Measurements from ENCODE around the gene BST1.
A peak's percentile ranks its signal among the peaks of the same experiment; 100 is the strongest.

Gene BST1

GRCh38 chr4:15714646-15715435 lies 12.0 kb downstream of the BST1 start:
- H3K4me3 ChIP-seq (ENCODE audit: control insufficient read depth, low read depth, low read length), result no peak overlapping the region
- peak; percentile 31 for DNase-seq (ENCODE audit: low read depth)
- TF ChIP-seq CTCF (conservative IDR thresholded peaks at IDR 0.05; ENCODE audit: control insufficient read depth, insufficient read depth, low read depth, low read length), result no peak

GRCh38 chr4:15716115-15716514 lies 13.2 kb downstream of the BST1 start:
- no peak for DNase-seq (ENCODE audit: low read depth)
- no peak overlapping the region for H3K4me3 ChIP-seq (ENCODE audit: control insufficient read depth, low read depth, low read length)
- no peak for TF ChIP-seq CTCF (conservative IDR thresholded peaks at IDR 0.05; ENCODE audit: control insufficient read depth, insufficient read depth, low read depth, low read length)

- no peak overlapping the region for H3K4me3 ChIP-seq (ENCODE audit: control insufficient read depth, low read depth, low read length)
- TF ChIP-seq CTCF (conservative IDR thresholded peaks at IDR 0.05; ENCODE audit: control insufficient read depth, insufficient read depth, low read depth, low read length), result no peak
- no peak for DNase-seq (ENCODE audit: low read depth)
These were observed 14.2 kb downstream of the BST1 start for GRCh38 chr4:15717086-15717485.

- no peak for TF ChIP-seq CTCF (conservative IDR thresholded peaks at IDR 0.05; ENCODE audit: control insufficient read depth, insufficient read depth, low read depth, low read length)
- no peak for DNase-seq (ENCODE audit: low read depth)
These were observed 15.0 kb downstream of the BST1 start for GRCh38 chr4:15717657-15718416.

GRCh38 chr4:15718465-15718864 lies 15.6 kb downstream of the BST1 start:
- no peak for DNase-seq (ENCODE audit: low read depth)
- TF ChIP-seq CTCF (conservative IDR thresholded peaks at IDR 0.05; ENCODE audit: control insufficient read depth, insufficient read depth, low read depth, low read length), result no peak
- no peak overlapping the region for H3K4me3 ChIP-seq (ENCODE audit: control insufficient read depth, low read depth, low read length)

More at GRCh38 chr4:15717657-15718416, 15.0 kb downstream of the BST1 start:
- H3K4me3 ChIP-seq (ENCODE audit: control insufficient read depth, low read depth, low read length), result no peak overlapping the region

- no peak for TF ChIP-seq CTCF (conservative IDR thresholded peaks at IDR 0.05; ENCODE audit: control insufficient read depth, insufficient read depth, low read depth, low read length)
- no peak overlapping the region for H3K4me3 ChIP-seq (ENCODE audit: control insufficient read depth, low read depth, low read length)
- no peak for DNase-seq (ENCODE audit: low read depth)
These were observed 16.1 kb downstream of the BST1 start for GRCh38 chr4:15718959-15719358.

All from fibroblast of mammary gland (primary cell).